Inferior parietal cortex (tissue), 1 donor: ENCODE data around the gene SLC2A14.
"Not testable (repeated sequence)": the region's sequence is repeated elsewhere in the genome, so short reads cannot be mapped to it uniquely, and the experiment has no call there.

Experiments used
- DNase-seq: peaks from one replicate; pipeline ENCODE4 v3.0.0-alpha.2; 2016; ENCODE audit errors: extremely low spot score

The SLC2A14 gene

GRCh38 chr12:7834701-7835100 lies 38.0 kb downstream of the SLC2A14 start:
- DNase-seq: no peak

- no peak for DNase-seq
Measured at GRCh38 chr12:7833831-7834230, 38.9 kb downstream of the SLC2A14 start.

- not testable (repeated sequence) for DNase-seq
Measured at GRCh38 chr12:7833201-7833600, 39.5 kb downstream of the SLC2A14 start.

GRCh38 chr12:7832059-7832696 lies 40.5 kb downstream of the SLC2A14 start:
- no peak for DNase-seq

GRCh38 chr12:7829737-7830136 lies 43.0 kb downstream of the SLC2A14 start:
- DNase-seq: not testable (repeated sequence)

GRCh38 chr12:7825754-7826153 lies 47.0 kb downstream of the SLC2A14 start:
- DNase-seq: not testable (repeated sequence)

- peak; percentile 72 for DNase-seq
Measured at GRCh38 chr12:7806863-7807487, 65.7 kb downstream of the SLC2A14 start.

GRCh38 chr12:7806319-7806718 lies 66.4 kb downstream of the SLC2A14 start:
- DNase-seq: not testable (repeated sequence)

GRCh38 chr12:7801460-7801859 lies 71.3 kb downstream of the SLC2A14 start:
- DNase-seq: no peak

- not testable (repeated sequence) for DNase-seq
Measured at GRCh38 chr12:7798750-7799308, 73.9 kb downstream of the SLC2A14 start.

GRCh38 chr12:7797698-7798398 lies 74.9 kb downstream of the SLC2A14 start:
- no peak for DNase-seq

GRCh38 chr12:7797269-7797668 lies 75.4 kb downstream of the SLC2A14 start:
- not testable (repeated sequence) for DNase-seq

- DNase-seq: no peak
Measured at GRCh38 chr12:7793211-7793610, 79.5 kb downstream of the SLC2A14 start.

- not testable (repeated sequence) for DNase-seq
Measured at GRCh38 chr12:7788884-7789528, 83.7 kb downstream of the SLC2A14 start, which contains the start of gene NANOG. Gene NANOG, plus strand, starts transcription at chr12:7789402. Its CDS starts 213 bp downstream, at chr12:7789615.

GRCh38 chr12:7788294-7788660 lies 84.4 kb downstream of the SLC2A14 start:
- DNase-seq: no peak

- no peak for DNase-seq
Measured at GRCh38 chr12:7787574-7788293, 85.0 kb downstream of the SLC2A14 start.

GRCh38 chr12:7784701-7785100 lies 88.0 kb downstream of the SLC2A14 start:
- no peak for DNase-seq

GRCh38 chr12:7783433-7783832 lies 89.3 kb downstream of the SLC2A14 start:
- not testable (repeated sequence) for DNase-seq

- no peak for DNase-seq
Measured at GRCh38 chr12:7782055-7782454, 90.7 kb downstream of the SLC2A14 start.

GRCh38 chr12:7781274-7781673 lies 91.4 kb downstream of the SLC2A14 start:
- no peak for DNase-seq

- DNase-seq: no peak
Measured at GRCh38 chr12:7769999-7770398, 102.7 kb downstream of the SLC2A14 start.
